ENCODE measurements around the gene PECR.

GRCh38 chr2:216118474-216118873 lies 36.9 kb upstream of the PECR start:
- TF ChIP-seq CTCF (IDR thresholded peaks at IDR 0.05 in 8 of 11, conservative IDR thresholded peaks at IDR 0.05 in 3 of 11), result no peak
- no peak for TF ChIP-seq POLR2A (IDR thresholded peaks at IDR 0.05)
- TF ChIP-seq POLR2AphosphoS5 (IDR thresholded peaks at IDR 0.05), result no peak

Data from spleen (tissue), 7 donors.